T-helper 1 cell treated with Interleukin-12 subunit alpha and Interleukin-12 subunit beta and Interleukin-4 antibody, amounts not matched to agents 30 ng/mL and 1 ng/mL, for 36 hours (primary cell): Measurements from ENCODE around the gene KANSL2. TPM values are rescaled to one million over a fixed set of nuclear protein-coding genes. Genes with fewer than 3 reads are reported as not detected.
"Not testable (repeated sequence)": the region's sequence is repeated elsewhere in the genome, so short reads cannot be mapped to it uniquely, and the experiment has no call there.

ENCODE experiments used
- intact Hi-C: fragments of 100-400 bp; cut with micrococcal nuclease; formaldehyde crosslinking; loops from one replicate; pipeline ENCODE4 v1.15.1; 2024
- total RNA-seq: library from RNA; stranded (reverse); gene quantifications from 2 replicates; pipeline ENCODE4 v1.2.3, GENCODE V29; 2022

Gene KANSL2
- total RNA-seq = 46.1 and 48.9 TPM in 2 replicates

GRCh38 chr12:48681710-48682532, at the start of gene KANSL2:
KANSL2 (minus strand) TSS chr12:48682238; CDS start chr12:48681632, 606 bp downstream.
- intact Hi-C loops = loop anchor here (1.0 to 10.0 kb wide), 10 partner anchors 34 to 1430 kb away; partner anchors contain the start of genes ASB8, CACNB3, CCNT1 and COX14

- intact Hi-C loops = no loop called here
Observed at GRCh38 chr12:48728807-48729206, 46.8 kb upstream of the KANSL2 start.

- intact Hi-C loops = not testable (repeated sequence)
Observed at GRCh38 chr12:48720737-48721136, 38.7 kb upstream of the KANSL2 start.

GRCh38 chr12:48720171-48720570, 38.1 kb upstream of the KANSL2 start:
- intact Hi-C loops = not testable (repeated sequence)

GRCh38 chr12:48719002-48719401, 37.0 kb upstream of the KANSL2 start:
- intact Hi-C loops = loop anchor here (5.0 to 10.0 kb wide), 7 partner anchors 236 to 1026 kb away; partner anchors contain the start of genes ARF3, HDAC7, TMBIM6 and TUBA1B

- intact Hi-C loops = loop anchor here (1.0 to 10.0 kb wide), 9 partner anchors 36 to 1028 kb away; partner anchors contain the start of genes ARF3, HDAC7, PRKAG1 and TMBIM6
Observed at GRCh38 chr12:48717252-48717695, 35.2 kb upstream of the KANSL2 start.

- intact Hi-C loops = loop anchor here (1.0 to 10.0 kb wide), 18 partner anchors 34 to 1500 kb away; partner anchors contain the start of genes ARF3, ASB8, CACNB3 and DDX23
Observed at GRCh38 chr12:48716493-48717251, 34.6 kb upstream of the KANSL2 start, which contains the start of gene CCNT1. CCNT1 (minus strand) TSS chr12:48716707; CDS start chr12:48716675, 32 bp downstream.

GRCh38 chr12:48716168-48716492, 34.1 kb upstream of the KANSL2 start:
- intact Hi-C loops = loop anchor here (1.0 to 10.0 kb wide), 17 partner anchors 34 to 1500 kb away; partner anchors contain the start of genes ARF3, ASB8, CACNB3 and DDX23

- intact Hi-C loops = loop anchor here (10.0 kb wide), 4 partner anchors 243 to 1033 kb away; partner anchors contain the start of genes ARF3, HDAC7 and TMBIM6
Observed at GRCh38 chr12:48712209-48712608, 30.2 kb upstream of the KANSL2 start.

- intact Hi-C loops = not testable (repeated sequence)
Observed at GRCh38 chr12:48698822-48699221, 16.8 kb upstream of the KANSL2 start.

- intact Hi-C loops = no loop called here
Observed at GRCh38 chr12:48696626-48697025, 14.6 kb upstream of the KANSL2 start.

- intact Hi-C loops = no loop called here
Observed at GRCh38 chr12:48695859-48696258, 13.8 kb upstream of the KANSL2 start.

GRCh38 chr12:48694038-48694437, 12.0 kb upstream of the KANSL2 start:
- intact Hi-C loops = no loop called here

- intact Hi-C loops = no loop called here
Observed at GRCh38 chr12:48693572-48693971, 11.5 kb upstream of the KANSL2 start.

- intact Hi-C loops = no loop called here
Observed at GRCh38 chr12:48691826-48692487, 9.9 kb upstream of the KANSL2 start.

GRCh38 chr12:48690990-48691389, 9.0 kb upstream of the KANSL2 start:
- intact Hi-C loops = no loop called here

GRCh38 chr12:48690436-48690835, 8.4 kb upstream of the KANSL2 start:
- intact Hi-C loops = no loop called here

GRCh38 chr12:48688836-48689235, 6.8 kb upstream of the KANSL2 start:
- intact Hi-C loops = loop anchor here (10.0 kb wide), 1 partner anchor 494 kb away; no protein-coding TSS in a partner anchor

GRCh38 chr12:48687592-48687991, 5.6 kb upstream of the KANSL2 start:
- intact Hi-C loops = loop anchor here (10.0 kb wide), 1 partner anchor 493 kb away; no protein-coding TSS in a partner anchor

GRCh38 chr12:48686615-48687334, 4.7 kb upstream of the KANSL2 start:
- intact Hi-C loops = loop anchor here (10.0 kb wide), 1 partner anchor 492 kb away; no protein-coding TSS in a partner anchor
